Astrocyte of the spinal cord (primary cell): Measurements from ENCODE around the gene HECTD1.
"Not testable (repeated sequence)": the region's sequence is repeated elsewhere in the genome, so short reads cannot be mapped to it uniquely, and the experiment has no call there.

Source experiments
- DNase-seq: peaks from one replicate; pipeline ENCODE4 v3.0.0; 2011; ENCODE audit warnings: low read depth, low spot score
- H3K4me3 ChIP-seq: 2 replicates; pipeline ENCODE4 v1.5.1; 2011; ENCODE audit warnings: low read depth, mild to moderate bottlenecking, low read length, moderate library complexity
- CTCF ChIP-seq: IDR thresholded peaks from 2 replicates; pipeline ENCODE4 v1.5.1; 2012; ENCODE audit warnings: low read depth, mild to moderate bottlenecking, low read length, inconsistent platforms
- in situ Hi-C: cut with HindIII; loops from 2 replicates; pipeline ENCODE4 v1.10.0; 2017; ENCODE audit warnings: low sequenced_read_pairs

The HECTD1 gene

GRCh38 chr14:31190717-31191263, 16.8 kb downstream of the HECTD1 start:
- in situ Hi-C loops: no loop called here
- no peak for TF ChIP-seq CTCF
- H3K4me3 ChIP-seq: no peak overlapping the region
- DNase-seq: no peak

GRCh38 chr14:31190219-31190603, 17.4 kb downstream of the HECTD1 start:
- DNase-seq: no peak
- TF ChIP-seq CTCF: no peak
- in situ Hi-C loops: no loop called here
- no peak overlapping the region for H3K4me3 ChIP-seq

GRCh38 chr14:31189346-31190218, 18.0 kb downstream of the HECTD1 start:
- TF ChIP-seq CTCF: no peak
- no peak for DNase-seq
- H3K4me3 ChIP-seq: no peak overlapping the region
- in situ Hi-C loops: no loop called here

GRCh38 chr14:31188744-31189143, 18.8 kb downstream of the HECTD1 start:
- DNase-seq: no peak
- TF ChIP-seq CTCF: no peak
- in situ Hi-C loops: no loop called here
- no peak overlapping the region for H3K4me3 ChIP-seq

GRCh38 chr14:31182016-31182415, 25.6 kb downstream of the HECTD1 start:
- in situ Hi-C loops, DNase-seq, H3K4me3 ChIP-seq: not testable (repeated sequence)

- no peak for TF ChIP-seq CTCF
- in situ Hi-C loops: no loop called here
- no peak overlapping the region for H3K4me3 ChIP-seq
- no peak for DNase-seq
These were observed 26.3 kb downstream of the HECTD1 start for GRCh38 chr14:31181271-31181670.

GRCh38 chr14:31180299-31181051, 27.1 kb downstream of the HECTD1 start:
- no peak for TF ChIP-seq CTCF
- in situ Hi-C loops: no loop called here
- no peak for DNase-seq
- no peak overlapping the region for H3K4me3 ChIP-seq
